ENCODE measurements around the gene TRAF4.

DNA sequence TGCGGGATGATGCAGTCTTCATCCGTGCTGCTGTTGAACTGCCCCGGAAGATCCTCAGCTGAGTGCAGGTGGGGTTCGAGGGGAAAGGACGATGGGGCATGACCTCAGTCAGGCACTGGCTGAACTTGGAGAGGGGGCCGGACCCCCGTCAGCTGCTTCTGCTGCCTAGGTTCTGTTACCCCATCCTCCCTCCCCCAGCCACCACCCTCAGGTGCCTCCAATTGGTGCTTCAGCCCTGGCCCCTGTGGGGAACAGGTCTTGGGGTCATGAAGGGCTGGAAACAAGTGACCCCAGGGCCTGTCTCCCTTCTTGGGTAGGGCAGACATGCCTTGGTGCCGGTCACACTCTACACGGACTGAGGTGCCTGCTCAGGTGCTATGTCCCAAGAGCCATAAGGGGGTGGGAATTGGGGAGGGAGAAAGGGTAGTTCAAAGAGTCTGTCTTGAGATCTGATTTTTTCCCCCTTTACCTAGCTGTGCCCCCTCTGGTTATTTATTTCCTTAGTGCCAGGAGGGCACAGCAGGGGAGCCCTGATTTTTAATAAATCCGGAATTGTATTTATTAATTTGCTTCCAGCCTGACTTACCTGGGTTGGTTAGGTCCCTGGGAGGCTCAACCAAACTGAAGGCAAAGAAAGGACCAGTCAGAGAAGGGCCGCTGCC is 5.8 kb downstream of the TRAF4 start:
- TF ChIP-seq POLR2AphosphoS5 (IDR thresholded peaks at IDR 0.05; ENCODE audit: low read depth, low read length) = no peak; the same call in 1 of the 2 replicates
- no peak for TF ChIP-seq POLR2A (IDR thresholded peaks at IDR 0.05; ENCODE audit: low read depth, low read length)
